Subcutaneous adipose tissue (tissue), 4 donors: Measurements from ENCODE around the gene IQCK. TPM values are rescaled to one million over a fixed set of nuclear protein-coding genes. Genes with fewer than 3 reads are reported as not detected.

Source experiments
- CTCF ChIP-seq: fragments of 450-650 bp; IDR thresholded peaks from one replicate; pipeline ENCODE4 v1.5.1; 2016; ENCODE audit warnings: low read depth, mild to moderate bottlenecking, control low read depth, antibody characterized with exemption, moderate library complexity
- total RNA-seq, 4 donors: library from RNA; depleted of rRNA; stranded (reverse); fragments of >200 nt; gene quantifications; one replicate each; pipeline ENCODE4 v1.1.0, GENCODE V29; 2016

The IQCK gene
- total RNA-seq, 4 donors from 2014 or later = 16.7 to 37.0 (median 26.9) TPM

DNA sequence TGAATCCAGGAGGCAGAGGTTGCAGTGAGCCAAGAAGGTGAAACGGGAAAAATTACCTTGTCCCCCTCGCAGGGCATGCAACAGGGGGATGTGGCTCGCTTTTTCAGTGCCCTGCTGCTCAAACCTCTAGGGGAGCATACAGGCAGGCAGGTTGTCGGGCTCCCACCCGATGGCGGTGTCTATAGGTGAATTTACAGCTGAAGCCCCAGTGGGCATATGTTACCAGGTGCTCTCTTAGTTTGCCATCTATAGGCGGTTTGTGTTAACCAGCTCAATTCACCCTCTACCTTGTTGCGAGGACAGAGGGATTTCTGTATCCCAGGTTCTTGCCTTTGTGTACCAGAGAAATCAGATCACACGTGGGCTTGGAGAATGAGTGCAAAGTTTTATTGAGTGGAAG is 48.9 kb downstream of the IQCK start:
- no peak for TF ChIP-seq CTCF

- TF ChIP-seq CTCF = no peak
These were observed 49.4 kb downstream of the IQCK start for GRCh38 chr16:19767497-19767896.

GRCh38 chr16:19769239-19769638 is 51.2 kb downstream of the IQCK start:
- no peak for TF ChIP-seq CTCF

DNA sequence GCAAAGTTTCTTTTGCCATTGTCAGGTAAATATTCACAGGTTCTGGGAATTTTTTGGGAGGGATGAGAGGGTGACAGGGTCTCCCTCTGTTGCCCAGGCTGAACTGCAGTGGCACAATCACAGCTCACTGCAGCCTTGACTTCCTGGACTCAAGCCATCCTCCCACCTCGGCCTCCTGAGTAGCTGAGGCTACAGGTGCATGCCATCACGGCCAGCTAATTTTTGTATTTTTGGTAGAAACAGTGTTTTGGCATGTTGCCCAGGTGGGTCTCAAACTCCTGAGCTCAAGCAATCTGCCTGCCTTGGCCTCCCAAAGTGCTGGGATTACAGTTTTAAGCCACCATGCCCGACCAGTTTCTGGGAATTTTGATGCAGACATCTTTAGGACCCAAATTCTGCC is 53.0 kb downstream of the IQCK start:
- no peak for TF ChIP-seq CTCF

DNA sequence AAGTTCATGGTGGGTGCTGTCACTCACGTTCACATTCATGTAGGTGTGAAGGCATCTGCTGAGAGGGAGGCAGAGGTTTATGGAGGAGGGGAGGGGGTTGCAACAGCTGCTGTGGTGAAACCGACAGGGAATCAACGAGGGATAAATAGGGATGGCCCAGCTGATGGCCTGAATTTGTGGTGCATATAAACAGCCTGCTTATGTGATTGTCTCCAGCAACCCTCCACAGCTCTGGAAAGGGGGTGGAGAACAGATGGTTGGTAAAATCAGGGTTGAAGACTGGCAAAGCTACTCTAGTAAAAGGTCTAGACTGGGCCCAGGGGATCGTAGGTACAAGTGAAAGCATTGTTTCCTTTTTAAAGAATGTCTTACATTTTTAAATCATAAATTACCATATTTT is 53.7 kb downstream of the IQCK start:
- TF ChIP-seq CTCF = no peak

DNA sequence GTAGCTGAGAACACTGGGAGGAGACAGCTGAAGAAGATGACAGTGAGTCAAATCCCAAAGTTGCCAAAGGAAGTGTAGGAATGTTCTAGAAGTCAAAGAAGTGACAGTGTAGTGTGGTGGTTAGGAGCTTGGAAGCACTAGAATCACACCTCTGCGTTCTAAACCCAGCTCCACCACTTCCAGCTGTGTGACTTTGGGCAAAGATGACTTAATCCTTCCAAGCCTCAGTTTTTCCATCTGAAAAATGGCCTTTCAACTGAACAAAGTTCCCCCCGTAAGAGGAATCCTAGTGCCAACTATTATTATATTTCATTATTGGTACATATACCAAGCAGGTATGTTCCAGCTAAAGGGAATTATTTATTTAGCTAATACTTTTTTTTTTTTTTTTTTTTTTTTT is 56.0 kb downstream of the IQCK start:
- no peak for TF ChIP-seq CTCF

DNA sequence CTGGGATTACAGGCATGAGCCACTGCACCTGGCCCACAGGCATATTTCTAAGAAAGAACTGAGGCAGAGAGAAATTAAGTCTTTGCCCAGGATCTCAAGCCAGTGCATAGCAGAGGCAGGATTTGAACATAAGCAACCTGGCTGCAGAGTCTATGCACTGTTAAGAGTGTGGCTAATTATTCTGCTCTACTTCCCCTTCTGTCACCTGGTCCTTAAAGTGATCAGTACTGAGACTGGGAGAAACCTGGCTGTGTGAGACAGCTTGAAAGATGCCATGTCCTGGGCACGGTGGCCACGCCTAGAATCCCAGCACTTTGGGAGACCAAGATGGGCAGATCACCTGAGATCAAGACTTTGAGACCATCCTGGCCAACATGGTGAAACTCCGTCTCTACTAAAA is 58.1 kb downstream of the IQCK start:
- no peak for TF ChIP-seq CTCF

DNA sequence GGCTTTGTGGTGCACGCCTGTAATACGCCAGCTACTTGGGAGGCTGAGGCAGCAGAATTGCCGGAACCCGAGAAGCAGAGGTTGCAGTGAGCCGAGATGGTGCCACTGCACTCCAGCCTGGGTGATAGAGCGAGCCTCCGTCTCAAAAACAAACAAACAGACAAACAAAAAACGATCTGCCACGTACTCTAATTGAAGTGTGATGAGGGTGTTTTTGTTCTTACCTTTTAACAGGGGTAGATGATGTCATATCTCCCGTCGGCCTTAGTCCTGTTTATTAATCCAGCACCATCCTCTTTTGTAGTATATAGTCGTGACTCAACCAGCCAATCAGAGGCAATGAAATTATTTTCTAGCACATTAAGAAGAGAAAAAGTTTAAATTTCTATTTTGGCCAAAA is 58.5 kb downstream of the IQCK start:
- TF ChIP-seq CTCF = no peak
